H9 (cell line): ENCODE data around the gene P3H2. TPM values are rescaled to one million over a fixed set of nuclear protein-coding genes. Genes with fewer than 3 reads are reported as not detected.

Experiments
- DNase-seq: peaks from one replicate; pipeline ENCODE4 v3.0.0-alpha.2; 2017
- H2AFZ ChIP-seq: one replicate; pipeline ENCODE4 v1.6.1; 2013; ENCODE audit warnings: mild to moderate bottlenecking, low read length, control low read depth, moderate library complexity
- H2AK5ac ChIP-seq: 2 replicates; pipeline ENCODE4 v1.6.1; 2013; ENCODE audit warnings: low read length, control low read depth, mixed read lengths; ENCODE audit not compliant: insufficient read length
- H2BK120ac ChIP-seq: one replicate; pipeline ENCODE4 v1.6.1; 2013; ENCODE audit warnings: low read depth, mild to moderate bottlenecking, low read length, control low read depth, inconsistent platforms; ENCODE audit not compliant: poor library complexity, severe bottlenecking
- H2BK12ac ChIP-seq: 2 replicates; pipeline ENCODE4 v1.6.1; 2013; ENCODE audit warnings: low read length, control low read depth, mixed read lengths, low read depth; ENCODE audit not compliant: insufficient read length
- H2BK15ac ChIP-seq: 2 replicates; pipeline ENCODE4 v1.6.1; 2013; ENCODE audit warnings: low read depth, low read length, control low read depth
- H2BK20ac ChIP-seq: one replicate; pipeline ENCODE4 v1.6.1; 2013; ENCODE audit warnings: low read depth, mild to moderate bottlenecking, low read length, control low read depth, inconsistent platforms; ENCODE audit not compliant: poor library complexity, severe bottlenecking
- H2BK5ac ChIP-seq: 2 replicates; pipeline ENCODE4 v1.6.1; 2013; ENCODE audit warnings: low read length, control low read depth, mixed read lengths; ENCODE audit not compliant: insufficient read length
- H3K14ac ChIP-seq: 2 replicates; pipeline ENCODE4 v1.6.1; 2013; ENCODE audit warnings: low read length, control low read depth; ENCODE audit not compliant: insufficient read depth
- H3K18ac ChIP-seq: 2 replicates; pipeline ENCODE4 v1.6.1; 2013; ENCODE audit warnings: low read depth, mild to moderate bottlenecking, mixed read lengths, low read length, control low read depth; ENCODE audit not compliant: insufficient read length
- H3K23ac ChIP-seq: 2 replicates; pipeline ENCODE4 v1.6.1; 2013; ENCODE audit warnings: low read length, control low read depth, mixed read lengths, low read depth; ENCODE audit not compliant: insufficient read length
- H3K23me2 ChIP-seq: 2 replicates; pipeline ENCODE4 v1.6.1; 2013; ENCODE audit warnings: low read depth, mild to moderate bottlenecking, mixed read lengths, low read length, control low read depth; ENCODE audit not compliant: insufficient read length, poor library complexity, severe bottlenecking
- H3K27ac ChIP-seq: 2 replicates; pipeline ENCODE4 v1.5.1; 2013; ENCODE audit warnings: low read length, control low read depth, mixed read lengths, low read depth; ENCODE audit not compliant: insufficient read length
- H3K27me3 ChIP-seq: 2 replicates; pipeline ENCODE4 v1.6.1; 2013; ENCODE audit warnings: low read length, control low read depth, inconsistent platforms; ENCODE audit not compliant: insufficient read depth
- H3K4ac ChIP-seq: 2 replicates; pipeline ENCODE4 v1.6.1; 2013; ENCODE audit warnings: low read depth, mild to moderate bottlenecking, control low read depth, inconsistent platforms, low read length, moderate library complexity
- H3K4me1 ChIP-seq: 2 replicates; pipeline ENCODE4 v1.6.1; 2013; ENCODE audit warnings: low read length, control low read depth, inconsistent platforms; ENCODE audit not compliant: insufficient read depth
- H3K4me2 ChIP-seq: 2 replicates; pipeline ENCODE4 v1.6.1; 2013; ENCODE audit warnings: low read length, control low read depth, mixed read lengths; ENCODE audit not compliant: insufficient read length, insufficient read depth
- H3K56ac ChIP-seq: 2 replicates; pipeline ENCODE4 v1.6.1; 2013; ENCODE audit warnings: low read depth, mild to moderate bottlenecking, mixed read lengths, low read length, control low read depth; ENCODE audit not compliant: insufficient read length
- H3K79me1 ChIP-seq: 2 replicates; pipeline ENCODE4 v1.6.1; 2013; ENCODE audit warnings: low read depth, mild to moderate bottlenecking, moderate library complexity, low read length, control low read depth, inconsistent platforms; ENCODE audit not compliant: insufficient read depth, poor library complexity, severe bottlenecking
- H3K79me2 ChIP-seq: 2 replicates; pipeline ENCODE4 v1.6.1; 2013; ENCODE audit warnings: low read length, control low read depth, inconsistent platforms; ENCODE audit not compliant: insufficient read depth
- H3K9ac ChIP-seq: 2 replicates; pipeline ENCODE4 v1.6.1; 2013; ENCODE audit warnings: low read length, control low read depth, mixed read lengths; ENCODE audit not compliant: insufficient read length; ENCODE audit errors: extremely low read depth
- H3K9me3 ChIP-seq: one replicate; pipeline ENCODE4 v1.6.1; 2013; ENCODE audit warnings: low read depth, low read length, inconsistent platforms; ENCODE audit not compliant: control insufficient read depth
- H3T11ph ChIP-seq: one replicate; pipeline ENCODE4 v1.6.1; 2013; ENCODE audit warnings: mild to moderate bottlenecking, low read length, control low read depth, inconsistent platforms
- H4K20me1 ChIP-seq: one replicate; pipeline ENCODE4 v1.6.1; 2013; ENCODE audit not compliant: control insufficient read depth, insufficient read length, insufficient read depth
- H4K5ac ChIP-seq: 2 replicates; pipeline ENCODE4 v1.6.1; 2013; ENCODE audit warnings: low read depth, mild to moderate bottlenecking, mixed read lengths, low read length, control low read depth; ENCODE audit not compliant: insufficient read length
- H4K8ac ChIP-seq: replicated peaks from 2 replicates; pipeline ENCODE4 v1.6.1; 2013; ENCODE audit warnings: low read length, control low read depth, mixed read lengths, low read depth; ENCODE audit not compliant: insufficient read length
- H4K91ac ChIP-seq: 2 replicates; pipeline ENCODE4 v1.6.1; 2013; ENCODE audit warnings: low read depth, mild to moderate bottlenecking, moderate library complexity, mixed read lengths, low read length, control low read depth; ENCODE audit not compliant: insufficient read length
- H3K27ac Mint-ChIP-seq, 3 experiments: 2 replicates in 2 of 3; 3 replicates in 1 of 3; pipeline ENCODE4 v1.8.0; 2020 to 2021; ENCODE audit warnings: mixed read lengths in 3 of 3, mild to moderate bottlenecking in 1 of 3, moderate library complexity in 1 of 3
- H3K27me3 Mint-ChIP-seq: 2 replicates; pipeline ENCODE4 v1.8.0; 2021; ENCODE audit warnings: low read depth, mild to moderate bottlenecking, moderate library complexity, mixed read lengths
- H3K36me3 Mint-ChIP-seq, 3 experiments: 2 replicates in 2 of 3; 3 replicates in 1 of 3; pipeline ENCODE4 v1.8.0; 2020 to 2021; ENCODE audit warnings: low read depth in 3 of 3, mixed read lengths in 3 of 3; ENCODE audit not compliant: insufficient read depth in 1 of 3
- H3K4me1 Mint-ChIP-seq, 2 experiments: 2 replicates each; pipeline ENCODE4 v1.8.0; 2020; ENCODE audit warnings: mixed read lengths in 2 of 2
- H3K4me3 Mint-ChIP-seq, 2 experiments: 2 replicates in 1 of 2; 3 replicates in 1 of 2; pipeline ENCODE4 v1.8.0; 2020 to 2021; ENCODE audit warnings: mild to moderate bottlenecking in 2 of 2, mixed read lengths in 2 of 2, moderate library complexity in 1 of 2
- H3K9me3 Mint-ChIP-seq, 2 experiments: 2 replicates in 1 of 2; 3 replicates in 1 of 2; pipeline ENCODE4 v1.8.0; 2020; ENCODE audit warnings: mild to moderate bottlenecking in 2 of 2, mixed read lengths in 2 of 2, moderate library complexity in 1 of 2
- WGBS: extraction: QIAGEN DNeasy Blood & Tissue Kit; methylation state at CpG from one replicate; pipeline ENCODE4 v1.1.7; 2013; ENCODE audit warnings: missing lambda C conversion rate, low lambda C conversion rate, mixed read lengths; ENCODE audit not compliant: insufficient read length; ENCODE audit errors: extremely low coverage; 5-methylcytosine and 5-hydroxymethylcytosine counted together
- total RNA-seq: library from RNA; stranded (reverse); gene quantifications from 2 replicates; pipeline ENCODE4 v1.2.1, GENCODE V29; 2021
- TF ChIP-seq, protein P1 (sequence below): fragments of 200-600 bp; sonication (generic); conservative IDR thresholded peaks from 3 replicates; pipeline ENCODE4 v1.8.0; 2021; ENCODE audit warnings: antibody characterized with exemption, mild to moderate bottlenecking

P3H2 gene
- total RNA-seq, 1 experiment from 2014 or later, result 41.5 TPM

GRCh38 chr3:190101320-190102011 is 19.2 kb downstream of the P3H2 start:
- H2AFZ ChIP-seq, result no peak overlapping the region
- H3K14ac ChIP-seq, result no peak overlapping the region
- no peaks in the 10 kb centered on the region for H3K79me1 ChIP-seq
- H3K4me2 ChIP-seq, result no peak overlapping the region
- H2BK15ac ChIP-seq, result no peak overlapping the region
- H3K23ac ChIP-seq, result no peak overlapping the region
- Mint-ChIP-seq H3K9me3 (no peaks in the 10 kb centered on the region), H3K4me3 (no peak overlapping the region), H3K4me1 (peaks cover 39 to 43% of the 10 kb centered on the region in 2 experiments), H3K36me3 (peaks cover 0 to 2% (median 0%) of the 10 kb centered on the region in 3 experiments; a peak in 3 of 7 replicates), H3K27me3 (no peaks in the 10 kb centered on the region), H3K27ac (no peak overlapping the region)
- no peaks in the 10 kb centered on the region for H3K79me2 ChIP-seq
- no peak overlapping the region for H3K56ac ChIP-seq
- no peak for DNase-seq
- no peaks in the 10 kb centered on the region for H3K9me3 ChIP-seq
- TF ChIP-seq, protein P1, sequence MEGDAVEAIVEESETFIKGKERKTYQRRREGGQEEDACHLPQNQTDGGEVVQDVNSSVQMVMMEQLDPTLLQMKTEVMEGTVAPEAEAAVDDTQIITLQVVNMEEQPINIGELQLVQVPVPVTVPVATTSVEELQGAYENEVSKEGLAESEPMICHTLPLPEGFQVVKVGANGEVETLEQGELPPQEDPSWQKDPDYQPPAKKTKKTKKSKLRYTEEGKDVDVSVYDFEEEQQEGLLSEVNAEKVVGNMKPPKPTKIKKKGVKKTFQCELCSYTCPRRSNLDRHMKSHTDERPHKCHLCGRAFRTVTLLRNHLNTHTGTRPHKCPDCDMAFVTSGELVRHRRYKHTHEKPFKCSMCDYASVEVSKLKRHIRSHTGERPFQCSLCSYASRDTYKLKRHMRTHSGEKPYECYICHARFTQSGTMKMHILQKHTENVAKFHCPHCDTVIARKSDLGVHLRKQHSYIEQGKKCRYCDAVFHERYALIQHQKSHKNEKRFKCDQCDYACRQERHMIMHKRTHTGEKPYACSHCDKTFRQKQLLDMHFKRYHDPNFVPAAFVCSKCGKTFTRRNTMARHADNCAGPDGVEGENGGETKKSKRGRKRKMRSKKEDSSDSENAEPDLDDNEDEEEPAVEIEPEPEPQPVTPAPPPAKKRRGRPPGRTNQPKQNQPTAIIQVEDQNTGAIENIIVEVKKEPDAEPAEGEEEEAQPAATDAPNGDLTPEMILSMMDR, result no peak
- no peaks in the 10 kb centered on the region for H3K27me3 ChIP-seq
- no peak overlapping the region for H3K4ac ChIP-seq
- H3K4me1 ChIP-seq, result no peaks in the 10 kb centered on the region; the same call in 1 of the 2 replicates
- H4K8ac ChIP-seq, result no peak overlapping the region
- no peak overlapping the region for H2BK20ac ChIP-seq
- H2BK12ac ChIP-seq, result no peak overlapping the region
- no peak overlapping the region for H3K18ac ChIP-seq
- no peak overlapping the region for H2BK120ac ChIP-seq
- H2AK5ac ChIP-seq, result no peak overlapping the region
- H3T11ph ChIP-seq, result no peak overlapping the region
- no peak overlapping the region for H3K9ac ChIP-seq
- no CpG with 5 or more reads among the region's 8 CpGs for WGBS
- H4K5ac ChIP-seq, result no peak overlapping the region
- no peak overlapping the region for H2BK5ac ChIP-seq
- H4K20me1 ChIP-seq, result no peaks in the 10 kb centered on the region
- H4K91ac ChIP-seq, result no peak overlapping the region
- H3K27ac ChIP-seq, result no peak overlapping the region
- H3K23me2 ChIP-seq, result no peaks in the 10 kb centered on the region
